Prostate gland (tissue), 2 donors: ENCODE data around the gene DTWD2. TPM values are rescaled to one million over a fixed set of nuclear protein-coding genes. Genes with fewer than 3 reads are reported as not detected.
"Not testable (repeated sequence)": the region's sequence is repeated elsewhere in the genome, so short reads cannot be mapped to it uniquely, and the experiment has no call there.

Experiments
- DNase-seq: peaks from one replicate; pipeline ENCODE4 v3.0.0-alpha.2; 2019; ENCODE audit warnings: low spot score
- H3K27ac ChIP-seq, 2 donors: fragments of 200-600 bp; sonication (generic); 2 replicates each; pipeline ENCODE4 v1.5.1; 2017 to 2019
- H3K27me3 ChIP-seq: fragments of 200-600 bp; sonication (generic); replicated peaks from 2 replicates; pipeline ENCODE4 v1.5.1; 2019; ENCODE audit not compliant: insufficient read depth
- H3K36me3 ChIP-seq, 2 donors: fragments of 200-600 bp; sonication (generic); 1 replicate in 1 of 2; 2 replicates in 1 of 2; pipeline versions ENCODE4 v1.5.1 to v1.8.1; 2017 to 2019
- H3K4me1 ChIP-seq: fragments of 200-600 bp; sonication (generic); replicated peaks from 2 replicates; pipeline ENCODE4 v1.5.1; 2019
- H3K4me3 ChIP-seq, 2 donors: fragments of 200-600 bp; sonication (generic); 2 replicates each; pipeline ENCODE4 v1.5.1; 2017 to 2019
- H3K9me3 ChIP-seq: fragments of 200-600 bp; sonication (generic); 2 replicates; pipeline ENCODE4 v1.5.1; 2017
- CTCF ChIP-seq, 4 experiments: fragments of 200-600 bp in 2 of 4; fragments of 450-650 bp in 2 of 4; sonication (generic) in 2 of 4; IDR thresholded peaks; 1 replicate in 3 of 4; 2 replicates in 1 of 4; pipeline ENCODE4 v1.5.1; 2016 to 2019; ENCODE audit warnings: antibody characterized with exemption in 4 of 4, mild to moderate bottlenecking in 2 of 4, moderate library complexity in 2 of 4
- POLR2A ChIP-seq: fragments of 450-650 bp; IDR thresholded peaks from one replicate; pipeline ENCODE4 v1.6.1; 2016; ENCODE audit warnings: antibody characterized with exemption, mild to moderate bottlenecking
- POLR2AphosphoS5 ChIP-seq: sonication (generic); formaldehyde crosslinking; IDR thresholded peaks from one replicate; pipeline ENCODE4 v1.6.1; 2017; ENCODE audit warnings: antibody characterized with exemption
- WGBS: methylation state at CpG from one replicate; pipeline ENCODE4 v1.1.5; 2018; 5-methylcytosine and 5-hydroxymethylcytosine counted together
- intact Hi-C: fragments of 100-400 bp; cut with DNase I; formaldehyde crosslinking; loops from one replicate; pipeline ENCODE4 v1.14.2; 2022
- total RNA-seq, 2 donors: library from RNA; depleted of rRNA; stranded (reverse); fragments of >200 nt; gene quantifications; one replicate each; pipeline ENCODE4 v1.1.0, GENCODE V29; 2016

Gene DTWD2
- total RNA-seq, 2 donors from 2014 or later = 13.4 to 15.5 TPM

GRCh38 chr5:118953652-118954005, 34.7 kb downstream of the DTWD2 start:
- H3K4me3 ChIP-seq = no peak overlapping the region
- no peaks in the 10 kb centered on the region for H3K9me3 ChIP-seq
- DNase-seq = no peak
- H3K4me1 ChIP-seq = no peaks in the 10 kb centered on the region
- H3K27ac ChIP-seq = no peak overlapping the region
- intact Hi-C loops = no loop called here
- no peaks in the 10 kb centered on the region for H3K36me3 ChIP-seq
- TF ChIP-seq POLR2AphosphoS5 (no peak), CTCF (IDR thresholded peaks at IDR 0.05) (no peak), POLR2A (no peak)
- no peaks in the 10 kb centered on the region for H3K27me3 ChIP-seq

- Histone ChIP-seq H3K27me3 (no peaks in the 10 kb centered on the region), H3K27ac (no peak overlapping the region), H3K4me3 (no peak overlapping the region), H3K36me3 (no peaks in the 10 kb centered on the region), H3K4me1 (no peaks in the 10 kb centered on the region), H3K9me3 (no peaks in the 10 kb centered on the region)
- TF ChIP-seq POLR2A (no peak), CTCF (IDR thresholded peaks at IDR 0.05) (no peak), POLR2AphosphoS5 (no peak)
- 89% methylated on average over 2 of the region's 2 CpGs for WGBS
- DNase-seq = no peak
- intact Hi-C loops = no loop called here
Observed at GRCh38 chr5:118952992-118953651, 35.2 kb downstream of the DTWD2 start.

- intact Hi-C loops, H3K4me1 ChIP-seq: not testable (repeated sequence)
Observed at GRCh38 chr5:118952306-118952705, 36.0 kb downstream of the DTWD2 start.

GRCh38 chr5:118950354-118950753, 38.0 kb downstream of the DTWD2 start:
- H3K27me3 ChIP-seq, H3K36me3 ChIP-seq, H3K27ac ChIP-seq, DNase-seq, intact Hi-C loops, H3K9me3 ChIP-seq, H3K4me3 ChIP-seq, H3K4me1 ChIP-seq: not testable (repeated sequence)
- WGBS = 95% methylated on average over 9 of the region's 9 CpGs

More at GRCh38 chr5:118952306-118952705, 36.0 kb downstream of the DTWD2 start:
- DNase-seq, H3K36me3 ChIP-seq, H3K27ac ChIP-seq, H3K9me3 ChIP-seq, H3K27me3 ChIP-seq, H3K4me3 ChIP-seq: not testable (repeated sequence)
- 85% methylated on average over 4 of the region's 4 CpGs for WGBS

GRCh38 chr5:118946138-118946800, 42.1 kb downstream of the DTWD2 start:
- no peak for DNase-seq
- TF ChIP-seq CTCF (IDR thresholded peaks at IDR 0.05) (no peak), POLR2A (no peak), POLR2AphosphoS5 (no peak)
- 96% methylated on average over 2 of the region's 2 CpGs for WGBS
- Histone ChIP-seq H3K27ac (no peak overlapping the region), H3K27me3 (no peaks in the 10 kb centered on the region), H3K4me1 (no peaks in the 10 kb centered on the region), H3K9me3 (no peaks in the 10 kb centered on the region), H3K4me3 (no peak overlapping the region), H3K36me3 (no peaks in the 10 kb centered on the region)
- intact Hi-C loops = no loop called here

- Histone ChIP-seq H3K9me3 (no peaks in the 10 kb centered on the region), H3K4me3 (no peak overlapping the region), H3K4me1 (no peaks in the 10 kb centered on the region), H3K27ac (no peak overlapping the region), H3K36me3 (no peaks in the 10 kb centered on the region), H3K27me3 (no peaks in the 10 kb centered on the region)
- DNase-seq = no peak
- intact Hi-C loops = no loop called here
- TF ChIP-seq POLR2A = no peak
- TF ChIP-seq CTCF (IDR thresholded peaks at IDR 0.05) = no peak
- TF ChIP-seq POLR2AphosphoS5 = no peak
- WGBS = 88% methylated on average over 3 of the region's 3 CpGs
Observed at GRCh38 chr5:118937393-118938061, 50.8 kb downstream of the DTWD2 start.
